GM19438 (cell line): ENCODE results near the gene C2orf80.
"Not testable (repeated sequence)": the region's sequence is repeated elsewhere in the genome, so short reads cannot be mapped to it uniquely, and the experiment has no call there.

Experiments used
- ATAC-seq: cut with Tn5 transposase; IDR thresholded peaks from one replicate; pipeline ENCODE4 v1.9.1; 2021; ENCODE audit warnings: low read depth; ENCODE audit not compliant: unreplicated experiment

The C2orf80 gene

DNA sequence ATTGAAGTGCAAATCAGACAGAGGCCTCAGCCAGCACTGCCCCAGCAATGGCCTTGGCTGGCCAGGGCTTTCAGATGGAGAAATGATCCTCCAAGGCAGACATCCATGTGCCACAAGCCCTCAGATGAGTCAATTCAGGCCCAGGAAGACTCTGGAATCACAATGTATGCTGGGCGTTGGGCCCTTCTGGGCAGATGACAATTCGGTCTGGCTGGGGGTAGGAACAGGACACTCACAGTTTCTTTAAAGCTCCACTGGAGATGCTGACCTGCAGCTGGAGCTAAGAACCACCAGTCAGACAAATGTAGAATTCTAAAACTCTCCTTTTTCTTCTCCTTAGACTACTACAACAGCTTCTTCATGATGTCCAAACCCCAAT lies 53.1 kb downstream of the C2orf80 start:
- no peak for ATAC-seq

DNA sequence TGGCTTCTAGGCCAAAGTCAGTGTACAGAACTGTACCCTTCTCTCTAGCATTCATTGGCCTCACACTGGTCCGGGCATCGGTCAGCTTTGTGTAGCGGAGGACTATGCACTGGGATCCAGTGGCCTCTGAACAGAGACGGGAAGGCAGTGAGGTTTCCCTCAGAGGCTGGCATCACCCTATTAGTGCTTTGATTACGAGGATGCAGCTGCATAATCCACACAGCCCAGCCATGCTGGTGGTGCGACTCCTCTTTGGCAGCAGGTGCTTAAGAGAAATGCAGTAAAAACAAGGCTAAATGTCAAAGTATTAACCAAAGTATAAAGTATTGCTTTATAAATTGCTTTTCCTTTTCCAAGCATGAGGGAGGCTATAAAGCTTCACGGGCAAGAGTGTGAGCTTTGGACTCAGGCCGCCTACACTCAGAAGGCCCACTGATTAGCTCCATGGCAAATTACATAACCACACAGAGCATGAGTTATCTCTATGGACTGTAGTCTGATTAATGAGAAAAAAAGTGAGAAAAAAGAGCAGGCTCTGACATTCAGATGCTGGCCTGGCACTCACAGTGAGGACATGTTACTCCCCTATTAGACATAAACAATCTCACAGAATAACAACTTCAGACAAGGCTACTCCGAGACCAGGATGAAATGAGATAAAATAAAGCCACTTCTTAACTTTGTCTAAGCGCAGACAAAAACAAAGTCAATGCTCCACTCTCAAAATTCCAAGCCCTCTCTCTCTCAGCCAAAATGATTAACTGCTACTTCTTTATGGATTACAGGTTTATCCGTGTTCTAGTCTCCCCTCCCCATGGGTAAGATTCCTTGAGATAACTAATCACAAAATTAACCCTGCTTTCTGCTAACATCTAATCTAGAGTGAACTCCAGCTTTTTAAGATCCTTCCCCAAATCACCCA lies 53.8 kb downstream of the C2orf80 start:
- ATAC-seq = no peak

DNA sequence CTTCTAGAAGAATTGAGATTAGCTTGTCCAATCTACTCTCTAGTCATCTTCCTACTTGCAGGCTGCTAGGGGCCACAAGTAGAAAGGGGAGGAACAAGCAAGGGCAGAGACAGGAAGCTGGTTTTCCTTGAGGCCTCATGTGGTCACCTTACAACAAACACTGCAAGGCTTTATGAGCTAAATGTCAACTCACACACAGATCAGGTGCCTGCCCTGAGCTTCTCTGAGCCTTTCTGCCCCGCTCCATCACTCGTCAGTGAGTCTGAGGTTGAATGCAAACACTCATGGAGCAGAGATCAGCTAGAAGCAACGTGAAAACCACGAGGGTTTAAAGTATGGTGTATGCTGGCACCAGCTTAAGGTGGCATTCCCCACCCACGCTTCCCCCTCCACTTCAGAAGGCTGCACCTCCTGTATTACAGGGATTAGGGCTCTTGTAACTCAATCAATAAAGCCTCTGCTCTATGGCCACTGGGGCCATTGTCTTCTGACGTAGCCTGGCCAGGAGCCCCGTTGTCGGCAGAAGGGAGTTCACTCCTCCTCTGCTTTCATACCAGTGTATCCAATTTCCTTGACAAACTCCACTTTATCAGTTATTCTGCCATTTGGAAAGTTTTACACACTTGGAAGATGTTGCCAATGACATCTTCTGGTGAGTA lies 54.8 kb downstream of the C2orf80 start:
- peak; percentile 71 for ATAC-seq

DNA sequence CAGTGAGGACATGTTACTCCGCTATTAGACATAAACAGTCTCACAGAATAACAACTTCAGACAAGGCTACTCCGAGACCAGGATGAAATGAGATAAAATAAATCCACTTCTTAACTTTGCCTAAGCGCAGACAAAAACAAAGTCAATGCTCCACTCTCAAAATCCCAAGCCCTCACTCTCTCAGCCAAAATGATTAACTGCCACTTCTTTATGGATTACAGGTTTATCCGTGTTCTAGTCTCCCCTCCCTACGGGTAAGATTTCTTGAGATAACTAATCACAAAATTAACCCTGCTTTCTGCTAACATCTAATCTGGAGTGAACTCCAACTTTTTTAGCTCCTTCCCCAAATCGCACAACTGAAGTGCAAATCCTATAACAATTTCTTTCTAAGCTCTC lies 59.1 kb downstream of the C2orf80 start:
- no peak for ATAC-seq

GRCh38 chr2:208129744-208130711 lies 59.8 kb downstream of the C2orf80 start, which contains the start of gene CRYGC:
Gene CRYGC (minus strand): TSS chr2:208129828. CDS start chr2:208129792, 36 bp downstream.
- ATAC-seq = no peak

DNA sequence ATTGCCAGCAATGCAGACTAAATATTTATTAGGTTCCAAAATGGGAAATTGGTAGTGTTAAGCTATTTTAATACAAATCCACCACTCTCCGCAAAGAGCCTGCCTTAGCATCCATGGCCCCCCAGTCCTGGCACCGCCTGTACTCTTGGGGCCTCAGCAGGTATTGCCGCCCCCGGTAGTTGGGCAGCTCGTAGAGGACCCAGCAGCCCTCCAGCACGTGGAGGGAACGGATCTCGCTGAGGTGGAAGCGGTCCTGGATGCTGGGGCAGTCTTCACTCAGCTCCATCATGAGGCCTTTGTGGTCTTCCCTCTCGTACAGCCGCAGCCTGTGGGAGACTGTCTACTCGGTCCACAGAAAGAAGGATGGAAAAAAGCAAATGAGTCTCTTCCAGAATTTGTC lies 61.7 kb downstream of the C2orf80 start:
- no peak for ATAC-seq

- no peak for ATAC-seq
Measured at GRCh38 chr2:208127090-208127489, 62.7 kb downstream of the C2orf80 start.

DNA sequence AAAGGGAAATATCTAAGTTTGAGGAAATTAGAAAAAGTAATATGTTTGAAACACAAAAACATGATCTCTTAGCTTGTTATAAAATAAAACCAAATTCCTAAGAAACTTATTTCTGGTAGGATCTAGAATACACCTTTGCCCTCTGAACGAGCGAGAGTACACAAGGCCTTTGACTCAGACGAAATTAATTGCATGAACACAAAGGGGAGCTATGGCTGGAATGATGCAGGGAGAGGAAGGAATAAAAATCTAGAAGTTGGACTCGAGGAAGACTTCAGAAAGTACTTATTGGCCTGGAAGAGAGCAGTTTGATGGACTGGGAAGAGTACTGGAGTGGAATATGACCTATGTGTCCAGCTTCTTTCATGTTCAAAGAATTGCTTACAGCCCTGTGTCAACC lies 64.6 kb downstream of the C2orf80 start:
- no peak for ATAC-seq

DNA sequence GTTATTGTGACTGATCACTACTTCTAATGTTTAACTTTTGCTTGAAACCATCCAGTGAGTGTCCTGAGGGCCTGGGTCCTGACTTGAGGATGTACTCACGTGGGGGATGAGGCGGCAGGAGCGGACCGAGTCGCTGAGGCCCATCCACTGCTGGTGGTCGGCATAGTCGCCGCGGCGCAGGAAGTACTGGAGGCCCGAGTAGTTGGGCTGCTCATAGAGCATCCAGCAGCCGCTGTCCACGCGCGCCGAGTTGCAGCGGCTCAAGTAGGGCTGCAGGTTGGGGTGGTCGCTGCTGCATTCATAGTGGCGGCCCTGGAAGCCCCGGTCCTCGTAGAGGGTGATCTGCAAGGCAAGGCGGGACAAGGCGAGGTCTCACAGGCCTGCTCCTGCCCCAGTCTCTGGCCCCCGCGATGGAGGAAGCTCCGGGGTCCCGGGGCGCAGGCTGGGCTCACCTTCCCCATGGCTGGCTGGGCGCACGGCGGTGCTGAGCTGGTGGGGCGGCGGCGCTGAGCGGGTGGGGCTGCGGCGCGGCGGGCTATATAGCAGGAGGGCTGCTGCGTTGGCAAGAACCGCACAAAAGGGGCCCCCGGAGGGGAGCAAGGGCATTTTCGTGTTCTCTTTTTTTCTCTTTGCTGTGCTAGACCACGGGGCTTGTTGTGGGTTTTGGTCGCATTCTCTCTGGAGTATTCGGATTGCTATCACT lies 65.7 kb downstream of the C2orf80 start, which contains the start of gene CRYGD:
Gene CRYGD, minus strand, starts transcription at position 512 of the 703 bp plus-strand sequence. Its CDS starts 51 bp downstream, at position 461.
- not testable (repeated sequence) for ATAC-seq

- ATAC-seq = no peak
Measured at GRCh38 chr2:208122248-208122647, 67.6 kb downstream of the C2orf80 start.

GRCh38 chr2:208118918-208119317 lies 70.9 kb downstream of the C2orf80 start:
- no peak for ATAC-seq

DNA sequence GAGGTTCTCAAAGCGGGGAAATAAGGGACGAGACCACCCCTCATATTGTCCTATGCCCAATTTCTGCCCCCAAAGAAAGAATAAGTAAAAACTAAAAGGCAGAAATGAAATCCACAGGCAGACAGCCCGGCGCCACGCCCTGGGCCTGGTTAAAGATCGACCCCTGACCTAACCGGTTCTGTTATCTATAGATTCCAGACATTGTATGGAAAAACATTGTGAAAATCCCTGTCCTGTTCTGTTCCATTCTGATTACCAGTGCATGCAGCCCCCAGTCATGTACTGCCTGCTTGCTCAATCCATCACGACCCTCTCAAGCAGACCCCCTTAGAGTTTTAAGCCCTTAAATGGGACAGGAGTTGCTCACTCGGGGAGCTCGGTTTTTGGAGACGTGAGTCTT lies 72.4 kb downstream of the C2orf80 start:
- not testable (repeated sequence) for ATAC-seq
